A549 (cell line): ENCODE data around the gene KPNA2.
"Not testable (repeated sequence)": the region's sequence is repeated elsewhere in the genome, so short reads cannot be mapped to it uniquely, and the experiment has no call there.

Source experiments
- CBX8 ChIP-seq: fragments of 200-600 bp; sonication (generic); IDR thresholded peaks from 2 replicates; pipeline ENCODE4 v1.6.1; 2016
- CTCF ChIP-seq: fragments of >200 bp; sonication (Bioruptor Twin); formaldehyde crosslinking; IDR thresholded peaks from 3 replicates; pipeline ENCODE4 v1.5.1; 2016
- EP300 ChIP-seq, 2 experiments: fragments of >200 bp; sonication (Bioruptor Twin); formaldehyde crosslinking; IDR thresholded peaks; 2 replicates in 1 of 2; 3 replicates in 1 of 2; pipeline ENCODE4 v1.6.1; 2016 to 2017
- JUNB ChIP-seq: fragments of >200 bp; sonication (Bioruptor Twin); formaldehyde crosslinking; IDR thresholded peaks from 2 replicates; pipeline ENCODE4 v1.6.1; 2016
- KDM1A ChIP-seq: fragments of 200-600 bp; sonication (generic); IDR thresholded peaks from 2 replicates; pipeline ENCODE4 v1.6.1; 2016; ENCODE audit warnings: low read depth, mild to moderate bottlenecking
- POLR2A ChIP-seq: IDR thresholded peaks from 2 replicates; pipeline ENCODE4 v1.6.1; 2012; ENCODE audit warnings: mild to moderate bottlenecking, low read length
- RFX5 ChIP-seq: fragments of 450-650 bp; IDR thresholded peaks from 2 replicates; pipeline ENCODE4 v1.7.1; 2014; ENCODE audit warnings: antibody characterized with exemption, mild to moderate bottlenecking, moderate library complexity

- TF ChIP-seq CTCF; KDM1A; JUNB; EP300 (IDR thresholded peaks at IDR 0.05); CBX8; RFX5; POLR2A: not testable (repeated sequence)
Observed at GRCh38 chr17:68086666-68087065, 51.1 kb downstream of the KPNA2 start.
